ENCODE results near the gene CFAP126.

Gene CFAP126

GRCh38 chr1:161389691-161390558 is 22.2 kb upstream of the CFAP126 start (continued):
- TF ChIP-seq ELK4 (IDR thresholded peaks at IDR 0.05; ENCODE audit: borderline replicate concordance, low read depth, low read length) (peak; percentile 40; the same call in 1 of the 2 replicates), ZNF391 (tag by site-specific recombination; IDR thresholded peaks at IDR 0.05; ENCODE audit: borderline replicate concordance, low read depth) (peak; percentile 78; the same call in 1 of the 2 replicates), ZNF521 (tag by site-specific recombination; IDR thresholded peaks at IDR 0.05) (no peak), ZBTB20 (tag by site-specific recombination; IDR thresholded peaks at IDR 0.05) (peak; percentile 67; the same call in 1 of the 2 replicates), ZNF335 (tag by site-specific recombination; conservative IDR thresholded peaks at IDR 0.05) (peak; percentile 99), ZNF24 (tag by site-specific recombination; IDR thresholded peaks at IDR 0.05) (peak; percentile 75; the same call in 1 of the 2 replicates), ZNF747 (tag by site-specific recombination; IDR thresholded peaks at IDR 0.05) (no peak), KLF10 (tag by site-specific recombination; IDR thresholded peaks at IDR 0.05) (peak; percentile 94), ZNF555 (tag by site-specific recombination; conservative IDR thresholded peaks at IDR 0.05) (no peak), BCL11A (tag by site-specific recombination; IDR thresholded peaks at IDR 0.05; ENCODE audit: low read depth) (peak; percentile 38; the same call in 1 of the 2 replicates), ZNF510 (tag by site-specific recombination; IDR thresholded peaks at IDR 0.05; ENCODE audit: insufficient replicate concordance) (no peak), ZBTB17 (tag by site-specific recombination; IDR thresholded peaks at IDR 0.05) (peak; percentile 76; the same call in 1 of the 2 replicates), ZNF112 (tag by site-specific recombination; IDR thresholded peaks at IDR 0.05) (no peak), ZNF394 (tag by site-specific recombination; IDR thresholded peaks at IDR 0.05; ENCODE audit: borderline replicate concordance) (peak; percentile 65), OVOL3 (tag by site-specific recombination; IDR thresholded peaks at IDR 0.05) (peak; percentile 17; the same call in 1 of the 2 replicates), ZNF174 (tag by site-specific recombination; IDR thresholded peaks at IDR 0.05) (no peak), KLF7 (tag by site-specific recombination; IDR thresholded peaks at IDR 0.05; ENCODE audit: borderline replicate concordance) (peak; percentile 78; the same call in 1 of the 2 replicates), ZNF792 (tag by site-specific recombination; IDR thresholded peaks at IDR 0.05) (no peak), ZNF645 (tag by site-specific recombination; IDR thresholded peaks at IDR 0.05) (no peak), ZNF2 (tag by site-specific recombination; IDR thresholded peaks at IDR 0.05) (peak; percentile 64), ZBTB21 (tag by site-specific recombination; IDR thresholded peaks at IDR 0.05) (peak; percentile 93), ZNF639 (tag by site-specific recombination; IDR thresholded peaks at IDR 0.05) (0 out of 2 replicates have a peak, but pooled peaks have one; percentile 18), HOXA7 (CRISPR knock-in tag; IDR thresholded peaks at IDR 0.05; ENCODE audit: borderline replicate concordance) (no peak), BCL11B (tag by site-specific recombination; IDR thresholded peaks at IDR 0.05; ENCODE audit: low read depth) (peak; percentile 31; the same call in 1 of the 2 replicates), ZBTB44 (tag by site-specific recombination; IDR thresholded peaks at IDR 0.05) (no peak), PRDM4 (tag by site-specific recombination; IDR thresholded peaks at IDR 0.05) (peak; percentile 54; the same call in 1 of the 2 replicates), HIC1 (tag by site-specific recombination; IDR thresholded peaks at IDR 0.05) (0 out of 2 replicates have a peak, but pooled peaks have one; percentile 37), YY2 (tag by site-specific recombination; IDR thresholded peaks at IDR 0.05) (no peak), ZNF184 (tag by site-specific recombination; IDR thresholded peaks at IDR 0.05) (no peak)
